SU-DHL-6 (cell line): ENCODE measurements around the gene EXOSC10.

Experiments
- H2AFZ ChIP-seq: fragments of 200-600 bp; sonication (generic); 2 replicates; pipeline ENCODE4 v1.6.1; 2014; ENCODE audit warnings: low read depth, mild to moderate bottlenecking, moderate library complexity, mixed read lengths, antibody characterized with exemption, low read length; ENCODE audit not compliant: severe bottlenecking
- H3F3A ChIP-seq: fragments of 200-600 bp; shearing (Covaris generic); 2 replicates; pipeline ENCODE4 v1.6.0; 2016; ENCODE audit warnings: antibody characterized with exemption, mild to moderate bottlenecking; ENCODE audit not compliant: insufficient read depth
- H3K27ac ChIP-seq: fragments of 200-600 bp; sonication (generic); 2 replicates; pipeline ENCODE4 v1.5.1; 2016; ENCODE audit warnings: low read depth, mild to moderate bottlenecking, low read length, moderate library complexity, mixed read lengths
- H3K27me3 ChIP-seq: fragments of 200-600 bp; sonication (generic), shearing (Covaris generic); 2 replicates; pipeline ENCODE4 v1.6.0; 2014; ENCODE audit warnings: mild to moderate bottlenecking, low read length
- H3K36me3 ChIP-seq: fragments of 200-600 bp; sonication (generic); 2 replicates; pipeline ENCODE4 v1.6.1; 2014; ENCODE audit warnings: mild to moderate bottlenecking, low read length, mixed read lengths
- H3K4me2 ChIP-seq: fragments of 300-600, 200-600 bp; shearing (Covaris generic), sonication (generic); 2 replicates; pipeline ENCODE4 v1.6.0; 2014; ENCODE audit warnings: low read length, low read depth, mild to moderate bottlenecking; ENCODE audit not compliant: poor library complexity, severe bottlenecking
- H3K4me3 ChIP-seq: fragments of 200-600 bp; sonication (generic); 2 replicates; pipeline ENCODE4 v1.5.1; 2014; ENCODE audit warnings: antibody characterized with exemption, low read length, mild to moderate bottlenecking, mixed read lengths; ENCODE audit not compliant: insufficient read depth, poor library complexity, severe bottlenecking
- H3K79me2 ChIP-seq: fragments of 200-600 bp; sonication (generic); 2 replicates; pipeline ENCODE4 v1.6.1; 2014; ENCODE audit warnings: mild to moderate bottlenecking, low read length, moderate library complexity; ENCODE audit not compliant: insufficient read depth
- H3K9ac ChIP-seq: fragments of 200-600 bp; sonication (generic); 2 replicates; pipeline ENCODE4 v1.7.0; 2014; ENCODE audit warnings: mild to moderate bottlenecking, low read length
- H3K9me2 ChIP-seq: fragments of 200-600 bp; sonication (generic); replicated peaks from 2 replicates; pipeline ENCODE4 v1.6.1; 2014; ENCODE audit warnings: low read length; ENCODE audit not compliant: insufficient read depth
- H3K9me3 ChIP-seq: fragments of 200-600 bp; sonication (generic); 2 replicates; pipeline ENCODE4 v1.6.1; 2014; ENCODE audit warnings: low read length, mixed read lengths; ENCODE audit not compliant: insufficient read depth
- H4K20me1 ChIP-seq: fragments of 200-600 bp; sonication (generic); 2 replicates; pipeline ENCODE4 v1.6.1; 2014; ENCODE audit warnings: low read depth, mild to moderate bottlenecking, antibody characterized with exemption, low read length, moderate library complexity, mixed read lengths
- CTCF ChIP-seq: fragments of 200-600 bp; sonication (generic); IDR thresholded peaks from one replicate; pipeline ENCODE4 v1.5.1; 2017; ENCODE audit warnings: antibody characterized with exemption, mild to moderate bottlenecking, low read length, moderate library complexity; ENCODE audit not compliant: insufficient read depth, poor library complexity, severe bottlenecking
- EZH2phosphoT487 ChIP-seq: fragments of 200-600 bp; sonication (generic), shearing (Covaris generic); conservative IDR thresholded peaks from 2 replicates; pipeline ENCODE4 v1.6.1; 2018; ENCODE audit warnings: mild to moderate bottlenecking, antibody characterized with exemption, low read length, moderate library complexity, mixed read lengths

EXOSC10 gene

GRCh38 chr1:11026052-11026451 lies 73.6 kb downstream of the EXOSC10 start:
- no peak overlapping the region for H3K9ac ChIP-seq
- H3K27me3 ChIP-seq, result no peaks in the 10 kb centered on the region
- no peak overlapping the region for H3K4me3 ChIP-seq
- TF ChIP-seq EZH2phosphoT487 (no peak), CTCF (no peak)
- no peak overlapping the region for H3K4me2 ChIP-seq
- no peak overlapping the region for H2AFZ ChIP-seq
- peaks cover 11% of the 10 kb centered on the region for H4K20me1 ChIP-seq
- H3K27ac ChIP-seq, result no peak overlapping the region
- peaks cover 22% of the 10 kb centered on the region for H3F3A ChIP-seq
- no peaks in the 10 kb centered on the region for H3K9me3 ChIP-seq
- H3K36me3 ChIP-seq, result peaks cover 38% of the 10 kb centered on the region
- no peaks in the 10 kb centered on the region for H3K9me2 ChIP-seq
- no peaks in the 10 kb centered on the region for H3K79me2 ChIP-seq

GRCh38 chr1:11025618-11026017 lies 74.1 kb downstream of the EXOSC10 start:
- no peak overlapping the region for H3K27ac ChIP-seq
- no peak overlapping the region for H3K4me2 ChIP-seq
- no peaks in the 10 kb centered on the region for H3K9me2 ChIP-seq
- no peak overlapping the region for H3K4me3 ChIP-seq
- H3K9ac ChIP-seq, result no peak overlapping the region
- H3K9me3 ChIP-seq, result no peaks in the 10 kb centered on the region
- no peak overlapping the region for H2AFZ ChIP-seq
- TF ChIP-seq EZH2phosphoT487 (no peak), CTCF (no peak)
- peaks cover 42% of the 10 kb centered on the region for H3K36me3 ChIP-seq
- H3K79me2 ChIP-seq, result no peaks in the 10 kb centered on the region
- H3K27me3 ChIP-seq, result no peaks in the 10 kb centered on the region
- H3F3A ChIP-seq, result peaks cover 22% of the 10 kb centered on the region
- peaks cover 11% of the 10 kb centered on the region for H4K20me1 ChIP-seq

GRCh38 chr1:11024874-11025203 lies 74.8 kb downstream of the EXOSC10 start:
- peaks cover 47% of the 10 kb centered on the region for H3K36me3 ChIP-seq
- H4K20me1 ChIP-seq, result peaks cover 11% of the 10 kb centered on the region
- H3K4me2 ChIP-seq, result no peak overlapping the region
- H3K9ac ChIP-seq, result no peak overlapping the region
- no peaks in the 10 kb centered on the region for H3K9me2 ChIP-seq
- H3K9me3 ChIP-seq, result no peaks in the 10 kb centered on the region
- no peak for TF ChIP-seq CTCF
- TF ChIP-seq EZH2phosphoT487, result no peak
- H3K27ac ChIP-seq, result no peak overlapping the region
- no peaks in the 10 kb centered on the region for H3K79me2 ChIP-seq
- H3F3A ChIP-seq, result peaks cover 22% of the 10 kb centered on the region
- H3K27me3 ChIP-seq, result no peaks in the 10 kb centered on the region
- H2AFZ ChIP-seq, result no peak overlapping the region
- no peak overlapping the region for H3K4me3 ChIP-seq
